Osteoblast (primary cell): ENCODE data around the gene MAN2A1. TPM values are rescaled to one million over a fixed set of nuclear protein-coding genes. Genes with fewer than 3 reads are reported as not detected.

Experiments
- DNase-seq: peaks from one replicate; pipeline ENCODE4 v3.0.0; 2011; ENCODE audit warnings: low spot score, mixed read lengths; ENCODE audit not compliant: insufficient read length; ENCODE audit errors: missing footprints
- H2AFZ ChIP-seq: 2 replicates; pipeline ENCODE4 v1.6.0; 2011; ENCODE audit warnings: mild to moderate bottlenecking, low read length
- H3K27ac ChIP-seq: 2 replicates; pipeline ENCODE4 v1.5.1; 2011; ENCODE audit warnings: mild to moderate bottlenecking, low read depth, low read length, moderate library complexity
- H3K27me3 ChIP-seq: 2 replicates; pipeline ENCODE4 v1.6.0; 2012; ENCODE audit warnings: mild to moderate bottlenecking, control low read depth, inconsistent platforms, low read length, moderate library complexity; ENCODE audit not compliant: insufficient read depth
- H3K36me3 ChIP-seq: 2 replicates; pipeline ENCODE4 v1.5.1; 2011; ENCODE audit warnings: mild to moderate bottlenecking, low read length, control low read depth, moderate library complexity; ENCODE audit not compliant: insufficient read depth
- H3K4me1 ChIP-seq: 2 replicates; pipeline ENCODE4 v1.5.1; 2011; ENCODE audit warnings: mild to moderate bottlenecking, low read length, control low read depth, moderate library complexity; ENCODE audit not compliant: insufficient read depth
- H3K4me2 ChIP-seq: 2 replicates; pipeline ENCODE4 v1.6.0; 2011; ENCODE audit warnings: mild to moderate bottlenecking, low read length; ENCODE audit not compliant: insufficient read depth
- H3K4me3 ChIP-seq: fragments of 200-600 bp; sonication (generic); 3 replicates; pipeline ENCODE4 v1.5.1; 2012; ENCODE audit warnings: mild to moderate bottlenecking, low read length, inconsistent platforms; ENCODE audit not compliant: insufficient read depth
- H3K79me2 ChIP-seq: 2 replicates; pipeline ENCODE4 v1.6.0; 2012; ENCODE audit warnings: mild to moderate bottlenecking, low read length, control low read depth, inconsistent platforms; ENCODE audit not compliant: insufficient read depth
- H3K9me3 ChIP-seq: 2 replicates; pipeline ENCODE4 v1.5.1; 2011; ENCODE audit warnings: low read depth, low read length, control low read depth
- H4K20me1 ChIP-seq: 2 replicates; pipeline ENCODE4 v1.6.0; 2012; ENCODE audit warnings: mild to moderate bottlenecking, low read length, control low read depth; ENCODE audit not compliant: insufficient read depth
- CTCF ChIP-seq: IDR thresholded peaks from 2 replicates; pipeline ENCODE4 v1.5.1; 2011; ENCODE audit warnings: mild to moderate bottlenecking, low read depth, low read length, moderate library complexity; ENCODE audit errors: extremely low read depth
- total RNA-seq: library from RNA; depleted of rRNA; stranded (reverse); fragments of >200 nt; gene quantifications from 2 replicates; pipeline ENCODE4 v1.2.3, GENCODE V29; 2012

MAN2A1 gene
- total RNA-seq, 1 donor: 81.8 TPM

GRCh38 chr5:109901628-109901981 lies 211.9 kb downstream of the MAN2A1 start:
- Histone ChIP-seq H3K4me2 (no peak overlapping the region), H3K36me3 (no peaks in the 10 kb centered on the region), H3K27ac (no peak overlapping the region), H3K9me3 (no peaks in the 10 kb centered on the region), H3K79me2 (no peaks in the 10 kb centered on the region), H4K20me1 (no peaks in the 10 kb centered on the region), H3K27me3 (peaks cover 2% of the 10 kb centered on the region), H2AFZ (no peak overlapping the region), H3K4me3 (no peak overlapping the region), H3K4me1 (no peaks in the 10 kb centered on the region)
- no peak for TF ChIP-seq CTCF
- no peak for DNase-seq

GRCh38 chr5:109903061-109903460 lies 213.3 kb downstream of the MAN2A1 start:
- H2AFZ ChIP-seq: no peak overlapping the region
- H3K4me3 ChIP-seq: no peak overlapping the region
- no peak overlapping the region for H3K4me2 ChIP-seq
- H3K27ac ChIP-seq: no peak overlapping the region
- TF ChIP-seq CTCF: no peak
- H3K79me2 ChIP-seq: no peaks in the 10 kb centered on the region
- DNase-seq: no peak
- H4K20me1 ChIP-seq: no peaks in the 10 kb centered on the region
- no peaks in the 10 kb centered on the region for H3K4me1 ChIP-seq
- no peaks in the 10 kb centered on the region for H3K36me3 ChIP-seq
- peaks cover 2% of the 10 kb centered on the region for H3K27me3 ChIP-seq
- H3K9me3 ChIP-seq: no peaks in the 10 kb centered on the region

GRCh38 chr5:109905906-109906305 lies 216.2 kb downstream of the MAN2A1 start:
- no peak overlapping the region for H2AFZ ChIP-seq
- H3K4me1 ChIP-seq: no peaks in the 10 kb centered on the region
- H3K79me2 ChIP-seq: no peaks in the 10 kb centered on the region
- DNase-seq: no peak
- no peaks in the 10 kb centered on the region for H3K36me3 ChIP-seq
- no peak overlapping the region for H3K4me2 ChIP-seq
- no peaks in the 10 kb centered on the region for H4K20me1 ChIP-seq
- TF ChIP-seq CTCF: no peak
- no peak overlapping the region for H3K27ac ChIP-seq
- no peaks in the 10 kb centered on the region for H3K9me3 ChIP-seq
- H3K27me3 ChIP-seq: peaks cover 2% of the 10 kb centered on the region
- H3K4me3 ChIP-seq: no peak overlapping the region

GRCh38 chr5:109907189-109907588 lies 217.5 kb downstream of the MAN2A1 start:
- no peaks in the 10 kb centered on the region for H3K79me2 ChIP-seq
- H3K4me3 ChIP-seq: no peak overlapping the region
- no peak overlapping the region for H3K4me2 ChIP-seq
- no peaks in the 10 kb centered on the region for H4K20me1 ChIP-seq
- H2AFZ ChIP-seq: no peak overlapping the region
- no peak for DNase-seq
- no peaks in the 10 kb centered on the region for H3K4me1 ChIP-seq
- no peak for TF ChIP-seq CTCF
- no peaks in the 10 kb centered on the region for H3K36me3 ChIP-seq
- peaks cover 2% of the 10 kb centered on the region for H3K27me3 ChIP-seq
- no peak overlapping the region for H3K27ac ChIP-seq
- H3K9me3 ChIP-seq: no peaks in the 10 kb centered on the region
